Eye (tissue), 1 donor: Measurements from ENCODE around the gene GID8.

Experiments used
- DNase-seq: peaks from one replicate; pipeline ENCODE4 v3.0.0-alpha.2; 2015

GID8 gene

GRCh38 chr20:62944746-62945145 is 6.8 kb downstream of the GID8 start:
- DNase-seq: no peak

- DNase-seq: no peak
Observed at GRCh38 chr20:62945771-62946339, 7.9 kb downstream of the GID8 start.

- no peak for DNase-seq
Observed at GRCh38 chr20:62946918-62947317, 9.0 kb downstream of the GID8 start.

DNA sequence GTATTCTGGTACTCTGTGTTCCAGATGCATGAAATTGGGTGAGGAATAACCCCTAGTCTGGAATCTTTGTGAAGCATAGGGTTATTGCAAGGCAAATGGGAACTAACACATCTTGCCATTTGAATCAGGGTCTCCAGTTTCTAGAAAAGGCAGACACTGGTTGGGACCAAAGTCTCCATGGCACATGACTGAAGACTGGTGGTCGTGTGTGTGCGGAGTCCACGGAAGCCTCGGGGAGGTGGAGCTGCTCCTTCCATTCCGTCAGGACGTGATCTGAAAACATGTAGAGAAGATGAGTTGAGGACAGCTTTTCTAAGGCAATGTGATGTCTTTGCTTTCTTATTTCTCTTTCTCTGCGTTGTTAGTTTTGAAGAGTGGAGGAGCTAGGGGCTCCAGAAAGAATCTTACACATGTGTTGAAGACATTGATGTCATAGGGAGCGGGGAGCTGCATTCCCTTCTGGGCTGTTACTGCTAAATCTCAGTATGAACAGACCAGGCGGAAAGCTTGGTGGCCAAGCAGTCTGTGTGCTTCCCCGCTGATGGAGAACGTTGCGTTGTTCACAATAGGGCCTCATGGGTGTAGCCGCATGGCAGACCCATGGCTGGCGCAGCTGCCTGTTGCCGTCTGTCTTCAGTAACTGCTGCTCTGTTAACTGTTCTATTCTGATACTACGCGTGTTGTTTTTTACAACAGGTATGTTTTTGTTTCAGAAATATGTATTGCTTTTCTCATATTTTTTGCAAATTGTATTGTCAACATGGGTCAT is 9.8 kb downstream of the GID8 start:
- DNase-seq: no peak

GRCh38 chr20:62949153-62949821 is 11.3 kb downstream of the GID8 start:
- DNase-seq: no peak

- peak; percentile 72 for DNase-seq
Observed at GRCh38 chr20:62949962-62950361, 12.0 kb downstream of the GID8 start.

DNA sequence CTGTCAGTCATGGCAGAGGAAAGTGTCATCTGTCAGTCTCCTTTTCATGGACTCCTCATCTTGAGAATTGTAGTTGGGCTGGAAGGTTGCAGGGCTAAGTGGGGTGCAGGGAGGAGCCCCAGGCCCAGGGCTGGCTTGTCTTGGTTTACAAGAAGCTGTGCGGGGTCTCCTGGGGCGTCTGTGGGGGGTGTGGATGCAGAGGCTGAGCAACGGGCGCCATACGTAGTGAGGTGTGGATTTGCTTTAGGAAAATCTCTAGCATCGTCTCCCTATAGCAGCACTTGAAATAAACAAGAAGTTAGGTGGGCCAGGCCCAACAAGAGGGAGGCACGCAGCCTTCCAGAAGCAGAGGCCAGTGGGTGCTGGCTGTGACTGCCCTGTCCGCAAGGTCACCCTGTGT is 12.8 kb downstream of the GID8 start:
- DNase-seq: no peak

- DNase-seq: no peak
Observed at GRCh38 chr20:62951143-62951895, 13.4 kb downstream of the GID8 start.

- DNase-seq: no peak
Observed at GRCh38 chr20:62951896-62952372, 14.0 kb downstream of the GID8 start.

DNA sequence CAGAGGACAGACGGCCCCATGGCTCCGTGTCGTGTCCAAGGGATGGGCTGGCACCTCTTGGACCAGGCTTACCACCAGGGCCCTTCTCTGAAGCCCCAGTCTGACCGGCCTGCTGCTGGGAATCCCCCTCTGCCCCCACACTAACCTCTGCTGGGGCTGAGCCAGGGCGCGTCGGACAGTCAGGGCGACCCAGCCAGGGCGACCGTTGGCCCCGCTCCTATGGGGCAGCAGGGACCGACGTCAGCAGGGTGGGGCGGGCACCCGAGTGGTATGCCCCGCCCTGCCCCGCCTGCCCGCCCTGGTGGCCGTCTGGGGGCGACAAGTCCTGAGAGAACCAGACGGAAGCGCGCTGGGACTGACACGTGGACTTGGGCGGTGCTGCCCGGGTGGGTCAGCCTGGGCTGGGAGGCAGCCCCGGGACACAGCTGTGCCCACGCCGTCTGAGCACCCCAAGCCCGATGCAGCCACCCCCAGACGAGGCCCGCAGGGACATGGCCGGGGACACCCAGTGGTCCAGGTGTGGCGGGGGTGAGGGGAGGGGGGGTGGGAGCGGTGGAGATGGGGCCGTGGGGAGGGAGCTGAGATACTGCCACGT is 14.5 kb downstream of the GID8 start, which contains the start of gene SLC17A9:
TSS of gene SLC17A9 (plus strand) at position 337 of the 595 bp plus-strand sequence. CDS start at position 459, 122 bp downstream.
- no peak for DNase-seq

DNA sequence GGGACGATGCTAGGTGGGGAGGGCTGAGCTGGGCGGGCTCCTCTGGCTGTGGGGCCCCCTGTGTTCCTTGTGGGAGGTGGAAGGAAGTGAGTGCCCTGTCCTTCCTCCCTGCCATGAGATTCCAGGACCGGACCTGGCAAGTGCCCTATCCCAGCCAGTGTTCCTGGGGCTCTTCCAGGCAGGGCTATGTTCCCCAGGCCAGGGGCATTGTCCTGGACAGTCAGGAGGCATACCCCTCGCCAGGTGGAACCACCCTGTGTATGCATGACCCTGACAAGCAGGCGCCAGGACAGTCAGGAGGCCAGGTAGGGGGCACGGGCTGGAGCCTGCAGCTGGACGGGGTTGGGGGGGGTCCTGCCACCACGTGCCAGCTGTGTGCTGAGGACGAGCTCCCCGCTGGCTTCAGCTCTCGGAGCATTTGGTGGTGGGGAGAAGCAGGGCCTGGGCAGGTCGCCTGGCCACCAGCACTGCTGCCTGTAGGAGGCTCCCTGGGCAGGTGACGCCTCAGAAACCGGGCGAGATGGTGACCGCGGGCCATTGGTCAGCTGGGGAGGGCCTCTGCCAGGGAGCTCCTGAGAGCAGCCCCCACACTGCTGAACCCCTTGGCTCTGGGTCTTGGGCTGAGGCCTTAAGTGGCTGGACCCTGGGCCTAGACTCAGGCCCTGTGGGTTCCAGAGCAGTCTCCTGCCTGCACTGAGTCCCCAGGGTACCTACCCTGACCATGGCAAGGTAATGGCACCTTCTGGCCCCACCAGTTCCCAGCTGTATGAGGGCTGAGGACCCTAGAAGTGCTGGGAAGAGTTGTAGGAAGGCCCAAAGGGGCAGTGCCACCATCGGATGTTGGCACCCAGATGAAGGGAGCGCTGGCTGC is 15.3 kb downstream of the GID8 start:
- DNase-seq: no peak

DNA sequence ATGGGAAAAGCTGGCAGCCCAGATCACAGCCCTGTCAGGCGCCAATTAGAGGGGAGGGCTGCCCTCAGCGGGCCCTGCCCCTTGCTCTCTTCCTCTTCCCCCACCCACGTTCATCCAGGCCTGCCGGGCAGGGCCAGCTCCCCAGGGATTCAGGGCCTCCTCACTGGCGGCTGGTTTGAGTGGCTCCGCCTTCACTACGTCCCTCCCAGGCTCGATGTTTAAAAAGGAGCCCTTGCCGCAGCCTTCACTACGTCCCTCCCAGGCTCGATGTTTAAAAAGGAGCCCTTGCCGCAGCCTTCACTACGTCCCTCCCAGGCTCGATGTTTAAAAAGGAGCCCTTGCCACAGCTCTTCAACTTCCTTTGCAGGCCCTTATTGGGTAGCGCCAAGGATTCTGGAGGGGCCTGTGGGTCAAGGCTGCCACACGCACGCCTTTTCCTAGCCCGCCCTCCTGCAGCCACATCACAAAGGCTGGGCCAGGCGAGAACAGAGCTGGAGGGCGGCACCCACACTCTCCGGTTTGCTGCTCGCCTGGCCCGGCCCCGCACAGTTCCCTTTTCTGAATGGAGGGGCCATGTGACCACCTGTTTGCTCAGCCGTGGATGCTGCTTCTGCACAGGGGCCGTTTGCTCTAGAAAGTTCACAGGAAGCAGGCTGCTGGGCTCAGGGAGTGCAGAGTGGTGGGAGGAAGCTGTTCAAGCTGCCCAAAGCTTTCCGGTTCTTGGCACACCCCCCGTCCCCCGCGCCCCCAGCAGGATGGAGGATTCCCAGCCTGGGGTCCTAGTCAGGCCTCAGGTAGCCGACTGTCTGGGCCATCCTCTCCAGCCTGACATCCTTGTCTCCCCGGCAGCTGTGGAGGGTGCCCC is 16.1 kb downstream of the GID8 start:
- DNase-seq: peak; percentile 84

DNA sequence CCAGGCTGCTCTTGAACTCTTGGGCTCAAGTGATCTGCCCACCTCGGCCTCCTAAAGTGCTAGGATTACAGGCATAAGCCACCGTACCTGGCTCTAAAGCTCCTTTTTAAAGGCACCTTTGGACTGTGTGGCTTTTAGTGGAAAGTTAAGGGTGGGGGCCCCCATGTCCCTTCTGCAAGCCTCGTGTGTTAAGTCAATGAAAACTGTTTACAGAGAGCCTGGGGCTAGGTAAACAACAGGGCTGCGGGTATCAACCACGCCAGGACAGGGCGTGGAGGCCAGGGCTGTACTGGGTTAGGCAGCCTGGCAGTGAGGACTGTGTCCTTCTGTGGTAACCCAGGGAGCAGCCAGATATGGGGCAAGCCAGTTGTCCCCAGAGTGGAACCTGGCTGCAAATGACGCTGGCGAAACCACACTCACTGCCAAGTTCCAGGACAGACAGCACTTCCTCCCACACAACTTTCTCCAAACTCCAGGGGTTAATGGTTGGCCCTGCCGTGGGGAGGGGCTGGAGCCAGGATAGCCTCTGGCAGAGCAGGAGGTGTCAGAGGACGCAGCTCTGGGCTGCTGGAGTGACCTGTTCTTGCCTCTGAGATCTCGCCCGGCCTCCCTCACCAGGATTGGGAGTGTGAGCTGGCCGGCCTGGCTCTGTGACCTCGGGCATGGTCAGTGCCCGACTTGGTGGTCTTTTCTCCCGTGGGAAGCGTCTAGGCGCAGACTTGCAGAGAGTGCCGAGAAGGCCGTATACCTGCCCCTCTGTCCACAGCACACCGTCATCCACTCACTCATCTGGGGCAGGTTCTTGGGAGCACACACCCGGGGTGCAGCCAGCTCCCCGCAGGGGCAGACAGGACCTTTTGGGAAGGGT is 17.8 kb downstream of the GID8 start:
- no peak for DNase-seq

- no peak for DNase-seq
Observed at GRCh38 chr20:62956387-62957135, 18.6 kb downstream of the GID8 start.

DNA sequence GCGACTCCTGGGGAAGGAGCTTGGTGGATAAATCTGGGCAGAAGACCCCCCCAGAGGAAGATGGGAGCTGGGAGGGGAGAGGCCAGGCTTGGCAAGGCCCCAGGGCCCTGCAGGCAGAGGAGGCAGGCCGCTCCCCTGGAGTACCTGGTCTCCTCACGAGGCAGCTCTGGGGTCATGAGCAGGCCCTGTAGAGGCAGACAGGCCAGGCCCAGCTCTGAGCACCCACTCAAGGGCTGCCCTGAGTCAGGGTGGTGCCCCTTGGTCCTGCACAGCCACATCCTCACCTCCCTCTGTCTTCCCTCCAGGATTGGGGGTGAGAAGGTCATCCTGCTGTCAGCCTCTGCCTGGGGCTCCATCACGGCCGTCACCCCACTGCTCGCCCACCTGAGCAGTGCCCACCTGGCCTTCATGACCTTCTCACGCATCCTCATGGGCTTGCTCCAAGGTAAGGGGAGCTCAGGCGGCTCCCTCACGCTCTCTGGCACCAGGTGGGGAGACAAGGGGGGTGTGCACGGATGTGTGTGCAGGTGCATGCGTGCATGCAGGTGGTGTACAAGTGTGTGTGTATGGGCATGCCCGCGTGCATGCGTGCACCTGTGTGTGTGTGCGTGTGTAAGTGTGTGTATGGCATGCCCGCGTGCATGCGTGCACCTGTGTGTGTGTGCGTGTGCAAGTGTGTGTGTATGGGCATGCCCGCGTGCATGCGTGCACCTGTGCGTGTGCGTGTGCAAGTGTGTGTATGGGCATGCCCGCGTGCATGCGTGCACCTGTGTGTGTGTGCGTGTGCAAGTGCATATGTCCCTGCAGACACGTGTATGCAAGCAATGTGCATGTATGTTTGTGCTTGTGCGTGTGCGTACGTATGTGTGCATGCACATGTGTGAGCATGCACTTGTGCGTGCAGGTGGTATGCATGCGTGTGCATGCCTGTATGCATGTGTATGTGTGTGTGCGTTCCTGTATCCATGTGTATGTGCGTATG is 19.5 kb downstream of the GID8 start:
- no peak for DNase-seq

DNA sequence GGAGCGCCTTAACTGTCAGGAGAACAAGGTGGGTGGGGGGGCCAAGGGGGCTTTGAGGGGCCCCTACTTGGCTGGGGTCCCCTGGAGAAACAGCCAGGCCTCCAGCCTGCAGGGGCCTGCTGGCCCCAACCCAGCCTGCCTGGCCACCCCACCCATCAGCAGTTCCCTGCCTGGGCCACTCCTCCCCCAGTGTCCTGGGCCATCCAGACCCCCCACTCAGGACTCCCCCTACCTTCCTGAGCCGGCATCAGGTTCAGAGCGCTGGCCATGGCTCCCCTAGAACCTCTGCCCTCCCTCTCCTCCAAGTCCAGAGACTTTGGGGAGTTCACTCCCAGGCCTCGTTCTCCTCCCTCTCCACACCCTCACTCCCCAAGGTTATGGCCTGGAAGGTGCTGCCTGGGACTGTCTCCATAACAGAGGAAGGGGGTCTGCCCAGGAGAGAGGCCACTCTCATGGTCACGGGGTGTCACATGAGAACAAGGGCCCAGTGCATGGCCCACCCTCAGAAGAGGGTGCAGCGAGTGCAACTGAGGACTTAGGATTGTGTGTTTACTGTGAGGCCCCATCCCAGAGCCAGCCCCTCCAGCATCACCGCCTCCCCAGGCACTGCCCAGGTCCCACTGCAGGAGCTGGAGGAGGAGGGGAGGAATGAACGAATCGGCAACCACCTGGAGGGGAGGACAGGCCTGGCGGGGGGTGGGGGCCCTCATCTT is 20.6 kb downstream of the GID8 start:
- no peak for DNase-seq
